ENCODE results near the gene GOLGA3.
A peak's percentile ranks its signal among the peaks of the same experiment; 100 is the strongest.
"Not testable (repeated sequence)": the region's sequence is repeated elsewhere in the genome, so short reads cannot be mapped to it uniquely, and the experiment has no call there.

GOLGA3 gene

GRCh38 chr12:132842449-132843045 is 13.9 kb upstream of the GOLGA3 start:
- DNase-seq (ENCODE audit: low spot score) = no peak

DNA sequence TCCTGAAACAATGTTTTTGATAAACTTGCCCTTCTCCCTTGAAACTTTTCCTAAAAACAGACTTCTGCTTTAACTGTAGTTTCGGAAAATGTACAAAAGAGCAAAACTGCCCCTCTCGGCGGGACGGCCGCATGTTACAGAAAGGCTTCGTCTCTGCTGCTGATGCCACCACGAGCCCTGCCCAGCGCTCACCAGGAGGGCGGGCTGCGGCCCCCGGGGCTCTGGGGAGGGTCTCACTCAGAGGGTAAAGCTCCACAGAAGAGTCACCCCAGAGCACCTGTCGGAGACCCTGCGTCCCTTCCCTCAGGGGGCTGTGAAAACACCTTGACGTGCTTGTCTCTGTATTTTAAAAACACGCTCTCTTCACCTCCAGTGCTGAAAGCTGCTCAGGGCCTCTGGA is 12.5 kb upstream of the GOLGA3 start:
- DNase-seq (ENCODE audit: low spot score) = no peak

DNA sequence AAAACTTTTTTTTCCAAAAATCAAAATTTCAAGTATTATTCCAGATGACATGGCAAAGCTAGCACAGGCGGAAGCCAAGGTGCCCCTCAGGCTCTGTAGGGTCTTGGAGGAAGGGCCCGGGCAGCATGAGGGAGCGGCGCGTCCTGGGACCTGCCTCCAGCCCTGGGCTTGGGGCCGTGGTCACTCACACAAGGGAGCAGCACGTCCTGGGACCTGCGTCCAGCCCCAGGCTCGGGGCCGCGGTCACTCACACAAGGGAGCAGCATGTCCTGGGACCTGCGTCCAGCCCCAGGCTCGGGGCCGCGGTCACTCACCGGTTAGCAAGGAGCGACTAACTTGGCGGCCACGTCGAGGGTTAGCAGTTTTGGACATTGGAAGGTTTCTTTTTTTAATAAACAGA is 11.9 kb upstream of the GOLGA3 start:
- DNase-seq (ENCODE audit: low spot score) = no peak

DNA sequence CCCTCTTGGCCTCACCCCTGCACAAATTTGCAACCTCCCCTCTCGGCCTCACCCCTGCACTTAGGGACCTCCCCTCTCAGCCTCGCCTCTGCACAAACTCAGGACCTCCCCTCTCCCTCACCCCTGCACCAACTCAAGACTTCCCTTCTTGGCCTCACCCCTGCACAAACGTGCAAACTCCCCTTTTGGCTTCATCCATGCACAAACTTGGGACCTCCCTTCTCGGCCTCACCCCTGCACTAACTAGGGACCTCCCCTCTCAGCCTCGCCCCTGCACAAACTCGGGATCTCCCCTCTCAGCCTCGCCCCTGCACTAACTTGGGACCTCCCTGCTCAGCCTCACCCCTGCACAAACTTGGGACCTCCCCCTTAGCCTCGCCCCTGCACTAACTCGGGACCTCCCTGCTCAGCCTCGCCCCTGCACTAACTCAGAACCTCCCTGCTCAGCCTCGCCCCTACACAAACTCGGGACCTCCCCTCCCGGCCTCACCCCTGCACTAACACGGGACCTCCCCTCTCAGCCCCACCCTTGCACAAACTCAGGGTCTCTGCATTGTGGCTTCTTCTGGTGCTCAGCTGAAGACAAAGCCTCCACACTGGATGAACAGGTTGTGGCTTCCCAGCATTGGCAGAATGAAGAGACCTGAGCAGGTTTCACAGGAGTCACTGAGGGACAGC is 11.0 kb upstream of the GOLGA3 start:
- DNase-seq (ENCODE audit: low spot score) = no peak

- peak; percentile 18 for DNase-seq (ENCODE audit: low spot score)
These were observed 9.9 kb upstream of the GOLGA3 start for GRCh38 chr12:132838410-132839080.

DNA sequence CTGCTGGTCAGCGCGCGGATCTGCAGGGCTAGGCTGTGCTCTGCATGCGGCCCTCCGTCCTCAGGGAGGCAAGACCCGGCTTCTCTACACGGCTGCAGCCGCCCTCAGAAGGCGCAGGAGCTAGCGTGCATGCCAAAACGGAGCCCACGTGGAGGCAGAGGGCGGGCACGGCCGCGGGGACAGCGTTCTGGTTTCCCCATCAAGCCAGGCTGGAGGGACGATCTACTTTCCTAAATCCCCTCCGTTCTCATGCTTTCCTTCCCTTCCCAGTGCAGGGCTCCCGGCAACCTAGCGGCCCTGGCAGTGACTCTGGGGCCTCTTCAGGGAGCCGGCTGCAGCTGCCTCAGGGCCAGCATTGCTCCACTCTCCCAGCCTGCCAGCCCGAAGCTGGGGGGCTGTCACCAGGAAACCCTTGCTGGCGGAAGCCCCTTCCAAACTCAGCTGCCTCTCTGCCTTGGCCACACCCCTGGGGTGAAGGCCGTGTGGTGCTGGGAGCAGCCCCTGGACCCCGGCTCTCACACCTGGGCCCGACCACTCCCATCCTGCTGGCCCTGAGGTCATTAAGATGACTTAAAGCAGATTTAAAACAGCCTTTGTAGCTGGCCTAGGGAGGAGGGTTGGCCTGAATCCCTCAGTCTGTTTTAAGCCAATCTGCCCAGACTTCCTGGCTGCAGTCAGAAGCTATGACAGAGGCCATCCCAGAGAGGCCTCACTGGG is 9.2 kb upstream of the GOLGA3 start:
- DNase-seq (ENCODE audit: low spot score) = peak; percentile 55

GRCh38 chr12:132836795-132837331 is 8.2 kb upstream of the GOLGA3 start:
- DNase-seq (ENCODE audit: low spot score) = no peak

DNA sequence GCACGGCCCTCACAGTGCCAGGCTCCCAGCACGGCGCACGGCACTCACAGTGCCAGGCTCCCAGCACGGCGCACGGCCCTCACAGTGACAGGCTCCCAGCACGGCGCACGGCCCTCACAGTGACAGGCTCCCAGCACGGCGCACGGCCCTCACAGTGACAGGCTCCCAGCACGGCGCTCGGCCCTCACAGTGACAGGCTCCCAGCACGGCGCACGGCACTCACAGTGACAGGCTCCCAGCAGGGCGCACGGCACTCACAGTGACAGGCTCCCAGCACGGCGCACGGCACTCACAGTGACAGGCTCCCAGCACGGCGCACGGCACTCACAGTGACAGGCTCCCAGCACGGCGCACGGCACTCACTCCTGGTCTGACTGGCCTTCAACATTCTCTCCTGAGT is 7.6 kb upstream of the GOLGA3 start:
- not testable (repeated sequence) for DNase-seq (ENCODE audit: low spot score)

- DNase-seq (ENCODE audit: low spot score) = no peak
These were observed 6.7 kb upstream of the GOLGA3 start for GRCh38 chr12:132835076-132836025.

DNA sequence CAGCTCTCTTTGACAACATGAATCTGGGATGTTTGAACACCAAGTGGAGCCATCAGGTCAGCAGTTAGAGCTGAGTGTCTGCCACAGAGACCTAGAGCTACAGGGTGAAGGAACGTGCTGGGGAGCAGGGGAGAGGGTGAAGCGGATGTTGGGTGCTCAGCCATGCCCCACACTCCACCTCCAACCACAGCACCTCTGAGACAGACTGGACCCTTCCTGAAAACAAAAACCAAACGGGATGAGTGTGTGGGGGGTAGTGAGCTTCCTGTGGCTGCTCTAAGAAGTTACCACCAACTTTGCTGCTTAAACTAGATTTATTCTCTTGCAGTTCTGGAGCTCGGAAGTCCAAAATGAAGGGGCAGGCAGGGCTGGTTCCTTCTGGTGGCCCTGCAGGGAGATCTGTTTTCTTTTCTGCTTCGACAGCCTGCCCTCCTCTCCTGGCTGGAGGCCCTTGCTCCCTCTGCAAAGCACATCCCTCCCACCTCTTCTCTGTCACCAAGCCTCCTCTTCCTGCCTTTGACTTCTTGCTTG is 5.6 kb upstream of the GOLGA3 start:
- DNase-seq (ENCODE audit: low spot score) = no peak

DNA sequence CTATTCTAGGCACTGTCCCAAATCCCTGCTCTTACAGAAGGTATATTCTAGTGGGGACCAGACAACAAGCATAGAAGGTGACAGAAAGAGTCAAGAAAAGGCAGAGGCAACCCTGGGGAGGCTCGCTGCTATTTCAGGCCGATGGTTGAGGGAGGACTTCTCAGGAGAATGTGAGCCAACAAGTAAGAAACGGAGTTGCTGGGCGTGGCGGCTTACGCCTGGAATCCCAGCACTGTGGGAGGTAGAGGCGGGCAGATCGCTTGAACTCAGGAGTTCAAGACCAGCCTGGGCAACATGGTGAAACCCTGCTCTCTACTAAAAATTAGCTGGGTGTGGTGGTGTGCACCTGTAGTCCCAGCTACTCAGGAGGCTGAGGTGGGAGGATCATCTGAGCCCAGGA is 4.7 kb upstream of the GOLGA3 start:
- DNase-seq (ENCODE audit: low spot score) = no peak

DNA sequence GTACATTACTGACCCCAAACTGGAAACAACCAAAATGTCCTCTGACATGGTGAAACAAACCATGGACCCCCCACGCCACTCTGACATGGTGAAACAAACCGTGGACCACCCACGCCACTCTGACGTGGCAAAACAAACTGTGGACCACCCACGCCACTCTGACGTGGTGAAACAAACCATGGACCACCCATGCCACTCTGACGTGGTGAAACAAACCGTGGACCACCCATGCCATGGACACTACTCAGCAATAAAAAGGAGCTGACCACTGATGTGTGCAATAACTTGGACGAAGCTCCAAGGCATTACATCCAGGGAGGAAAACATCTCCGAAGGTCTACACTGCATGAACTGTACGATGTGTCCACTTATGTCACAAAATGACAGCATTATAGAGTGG is 3.1 kb upstream of the GOLGA3 start:
- DNase-seq (ENCODE audit: low spot score) = no peak

DNA sequence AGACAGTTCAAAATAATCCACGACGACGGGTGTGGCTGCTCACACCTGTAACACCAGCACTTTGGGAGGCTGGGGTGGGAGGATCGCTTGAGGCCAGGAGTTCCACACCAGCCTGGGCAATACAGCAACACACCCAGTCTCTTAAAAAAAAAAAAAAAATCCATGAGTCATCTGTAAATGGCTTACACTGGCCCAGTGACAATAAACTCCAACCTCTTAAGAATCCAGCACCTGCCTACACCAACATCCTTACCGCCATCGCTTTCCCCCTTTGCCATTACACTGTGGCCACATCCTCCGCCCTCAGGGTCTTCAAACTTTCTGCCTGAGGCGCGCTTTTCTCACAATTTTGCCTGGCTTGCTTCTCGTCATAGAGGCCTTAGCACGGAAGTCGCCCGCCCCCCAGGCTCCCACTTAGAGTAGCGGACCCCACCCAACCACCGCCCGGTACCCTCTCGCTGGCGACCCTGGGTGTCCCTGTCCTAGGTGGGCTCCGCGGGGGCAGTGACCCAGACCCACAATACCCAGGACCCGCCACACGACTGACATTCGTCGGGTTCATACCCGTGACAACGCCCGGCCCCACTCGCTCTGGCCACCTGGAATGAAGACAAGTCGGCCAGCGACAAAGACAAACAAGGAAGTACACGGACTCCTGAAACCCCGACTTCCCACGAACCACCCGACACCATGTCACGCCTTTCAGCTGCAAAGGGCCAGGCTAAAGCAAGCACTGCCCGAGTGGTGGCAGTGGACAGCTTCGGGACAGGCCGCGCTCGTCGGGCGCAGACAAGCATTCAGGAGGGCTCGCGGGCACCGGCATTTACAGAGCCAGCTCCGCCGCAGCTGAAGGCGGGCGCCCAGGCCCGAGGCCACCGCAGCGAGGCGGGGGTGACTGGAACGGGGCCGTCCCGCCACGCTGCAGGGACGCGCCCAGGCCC is 636 bp downstream of the GOLGA3 start:
- DNase-seq (ENCODE audit: low spot score) = peak; percentile 65

GRCh38 chr12:132825861-132826260 is 2.8 kb downstream of the GOLGA3 start:
- no peak for DNase-seq (ENCODE audit: low spot score)

GRCh38 chr12:132825089-132825488 is 3.6 kb downstream of the GOLGA3 start:
- DNase-seq (ENCODE audit: low spot score) = no peak

DNA sequence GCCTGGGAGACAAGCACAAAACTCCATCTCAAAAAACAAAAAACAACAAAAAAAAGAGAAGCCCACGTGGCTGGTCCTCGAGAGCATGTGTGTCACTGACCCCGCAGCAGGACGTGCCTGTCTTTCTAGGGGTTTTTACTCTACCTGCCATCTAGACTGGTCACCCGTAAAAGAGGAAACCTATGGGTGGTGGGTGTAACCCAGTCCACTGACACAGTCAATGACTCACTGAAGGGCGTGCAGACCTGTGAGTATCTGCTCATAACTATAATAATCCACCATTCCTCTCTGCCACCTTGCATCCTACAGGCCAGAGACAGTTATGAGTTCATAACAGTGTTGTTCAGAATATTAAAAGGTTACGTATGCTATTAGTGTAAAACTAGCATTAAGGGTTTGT is 4.6 kb downstream of the GOLGA3 start:
- DNase-seq (ENCODE audit: low spot score) = no peak

DNA sequence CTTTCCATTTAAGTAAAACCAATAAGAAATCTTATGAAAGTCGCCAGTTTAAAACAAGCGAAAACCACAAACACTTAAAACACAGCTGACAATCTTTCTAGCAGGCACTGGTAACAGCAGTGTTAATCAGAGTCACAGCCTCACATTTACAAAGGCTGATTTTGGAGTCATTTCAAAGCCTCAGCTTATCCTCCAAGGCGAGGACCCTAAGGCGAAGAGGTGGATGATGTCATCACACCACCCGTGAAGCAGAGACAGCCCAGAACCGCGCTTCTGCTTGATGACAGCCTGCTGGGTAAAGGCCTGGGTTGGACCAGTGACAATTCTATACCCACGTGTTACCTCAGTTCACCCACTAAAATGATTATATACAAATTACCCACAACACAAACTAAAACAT is 10.1 kb downstream of the GOLGA3 start:
- no peak for DNase-seq (ENCODE audit: low spot score)

DNA sequence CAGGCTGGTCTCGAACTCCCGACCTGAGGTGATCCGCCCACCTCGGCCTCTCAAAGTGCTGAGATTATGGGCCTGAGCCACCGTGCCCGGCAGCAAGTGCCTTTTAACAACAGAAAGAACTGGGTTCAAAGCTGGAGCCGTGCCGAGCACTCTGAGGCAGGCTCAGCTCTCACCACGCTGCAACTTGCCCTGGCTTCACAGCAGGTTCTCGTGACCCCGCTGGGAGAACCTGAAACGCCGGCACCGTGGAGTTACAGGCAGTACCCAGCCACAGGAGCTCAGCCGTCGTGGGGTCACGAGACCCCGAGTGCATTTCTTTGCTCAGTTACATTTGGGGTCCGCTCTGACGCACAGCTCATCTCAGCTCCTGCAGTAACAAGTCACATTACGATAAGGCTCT is 14.4 kb downstream of the GOLGA3 start:
- DNase-seq (ENCODE audit: low spot score) = no peak

- DNase-seq (ENCODE audit: low spot score) = no peak
These were observed 15.2 kb downstream of the GOLGA3 start for GRCh38 chr12:132813443-132813842.

Data from AG20443 (cell line).